G401 (cell line): Measurements from ENCODE around the gene RNF31. TPM values are rescaled to one million over a fixed set of nuclear protein-coding genes. Genes with fewer than 3 reads are reported as not detected.

ENCODE experiments used
- total RNA-seq: library from RNA; depleted of rRNA; stranded (reverse); fragments of >200 nt; shearing (Covaris generic); gene quantifications from 2 replicates; pipeline ENCODE4 v1.2.3, GENCODE V29; 2014; rRNA removed

RNF31 gene
- total RNA-seq, 1 experiment from 2014 or later: 89.7 TPM

Other genes starting within 250 kb of the RNF31 start
- 46.2 and 62.7 TPM in 2 replicates for gene DHRS4, start 193.7 kb upstream of the RNF31 start, total RNA-seq
- gene DHRS4L2, start 158.6 kb upstream of the RNF31 start, total RNA-seq: 17.3 and 28.1 TPM in 2 replicates
- 0.74 and 1.6 TPM in 2 replicates for gene CARMIL3, start 95.5 kb upstream of the RNF31 start, total RNA-seq
- gene CPNE6, start 75.9 kb upstream of the RNF31 start, total RNA-seq: not detected in 2 replicates
- gene PCK2, start 53.2 kb upstream of the RNF31 start, total RNA-seq: 64.7 and 86.2 TPM in 2 replicates
- gene DCAF11, start 32.7 kb upstream of the RNF31 start, total RNA-seq: 93.8 and 125 TPM in 2 replicates
- 1.3 and 2.8 TPM in 2 replicates for gene NRL, start 32.5 kb upstream of the RNF31 start, total RNA-seq
- 0.88 TPM in 1 of 2 replicates, not detected in the other for gene FITM1, start 16.8 kb upstream of the RNF31 start, total RNA-seq
- gene PSME1, start 11.3 kb upstream of the RNF31 start, total RNA-seq: 57.9 and 58.0 TPM in 2 replicates
- 33.6 and 45.0 TPM in 2 replicates for gene EMC9, start 5.9 kb upstream of the RNF31 start, total RNA-seq
- gene PSME2, start 888 bp upstream of the RNF31 start, total RNA-seq: 162 and 168 TPM in 2 replicates
- 8.3 and 14.1 TPM in 2 replicates for gene IRF9, start 13.8 kb downstream of the RNF31 start, total RNA-seq
- 0.31 TPM in 1 of 2 replicates, not detected in the other for gene REC8, start 24.6 kb downstream of the RNF31 start, total RNA-seq
- gene IPO4, start 41.3 kb downstream of the RNF31 start, total RNA-seq: 79.5 and 80.4 TPM in 2 replicates
- gene TM9SF1, start 47.9 kb downstream of the RNF31 start, total RNA-seq: 26.6 and 50.0 TPM in 2 replicates
- not detected in 2 replicates for gene TSSK4, start 58.2 kb downstream of the RNF31 start, total RNA-seq
- 30.8 and 40.4 TPM in 2 replicates for gene CHMP4A, start 66.0 kb downstream of the RNF31 start, total RNA-seq
- 16.6 and 16.9 TPM in 2 replicates for gene MDP1, start 68.6 kb downstream of the RNF31 start, total RNA-seq
- gene NEDD8, start 84.9 kb downstream of the RNF31 start, total RNA-seq: 168 and 186 TPM in 2 replicates
- gene GMPR2, start 85.4 kb downstream of the RNF31 start, total RNA-seq: 116 and 132 TPM in 2 replicates
- 38.1 and 63.0 TPM in 2 replicates for gene TINF2, start 95.1 kb downstream of the RNF31 start, total RNA-seq
- gene TGM1, start 115.7 kb downstream of the RNF31 start, total RNA-seq: 0.10 TPM in 1 of 2 replicates, not detected in the other
- 19.0 and 23.6 TPM in 2 replicates for gene RABGGTA, start 124.1 kb downstream of the RNF31 start, total RNA-seq
- gene DHRS1, start 152.3 kb downstream of the RNF31 start, total RNA-seq: 3.8 and 11.4 TPM in 2 replicates
- gene NOP9, start 152.4 kb downstream of the RNF31 start, total RNA-seq: 28.7 and 28.9 TPM in 2 replicates
- 1.7 TPM in 1 of 2 replicates, not detected in the other for gene CIDEB, start 160.5 kb downstream of the RNF31 start, total RNA-seq
- gene LTB4R2, start 162.6 kb downstream of the RNF31 start, total RNA-seq: 1.8 and 5.4 TPM in 2 replicates
- 1.6 and 5.7 TPM in 2 replicates for gene LTB4R, start 164.0 kb downstream of the RNF31 start, total RNA-seq
- not detected in 2 replicates for gene ADCY4, start 187.6 kb downstream of the RNF31 start, total RNA-seq
- gene RIPK3, start 192.5 kb downstream of the RNF31 start, total RNA-seq: not detected in 2 replicates
- gene NFATC4, start 220.7 kb downstream of the RNF31 start, total RNA-seq: 41.4 and 45.5 TPM in 2 replicates